HFF-Myc (cell line): ENCODE measurements around the gene TTC29.

Source experiments
- DNase-seq: peaks from one replicate; pipeline ENCODE4 v3.0.0-alpha.2; 2011; ENCODE audit warnings: low read depth; ENCODE audit errors: extremely low read depth
- H3K4me3 ChIP-seq: replicated peaks from 2 replicates; pipeline ENCODE4 v1.5.1; 2011; ENCODE audit warnings: low read depth, mild to moderate bottlenecking, control low read depth, low read length
- TF ChIP-seq, protein P1 (sequence below): IDR thresholded peaks from 2 replicates; pipeline ENCODE4 v1.5.1; 2012; ENCODE audit warnings: mild to moderate bottlenecking, low read depth, low read length, control low read depth; ENCODE audit errors: missing control alignments

The TTC29 gene, protein sequence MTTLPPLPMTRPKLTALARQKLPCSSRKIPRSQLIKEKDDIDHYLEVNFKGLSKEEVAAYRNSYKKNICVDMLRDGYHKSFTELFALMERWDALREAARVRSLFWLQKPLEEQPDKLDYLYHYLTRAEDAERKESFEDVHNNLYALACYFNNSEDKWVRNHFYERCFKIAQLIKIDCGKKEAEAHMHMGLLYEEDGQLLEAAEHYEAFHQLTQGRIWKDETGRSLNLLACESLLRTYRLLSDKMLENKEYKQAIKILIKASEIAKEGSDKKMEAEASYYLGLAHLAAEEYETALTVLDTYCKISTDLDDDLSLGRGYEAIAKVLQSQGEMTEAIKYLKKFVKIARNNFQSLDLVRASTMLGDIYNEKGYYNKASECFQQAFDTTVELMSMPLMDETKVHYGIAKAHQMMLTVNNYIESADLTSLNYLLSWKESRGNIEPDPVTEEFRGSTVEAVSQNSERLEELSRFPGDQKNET

DNA sequence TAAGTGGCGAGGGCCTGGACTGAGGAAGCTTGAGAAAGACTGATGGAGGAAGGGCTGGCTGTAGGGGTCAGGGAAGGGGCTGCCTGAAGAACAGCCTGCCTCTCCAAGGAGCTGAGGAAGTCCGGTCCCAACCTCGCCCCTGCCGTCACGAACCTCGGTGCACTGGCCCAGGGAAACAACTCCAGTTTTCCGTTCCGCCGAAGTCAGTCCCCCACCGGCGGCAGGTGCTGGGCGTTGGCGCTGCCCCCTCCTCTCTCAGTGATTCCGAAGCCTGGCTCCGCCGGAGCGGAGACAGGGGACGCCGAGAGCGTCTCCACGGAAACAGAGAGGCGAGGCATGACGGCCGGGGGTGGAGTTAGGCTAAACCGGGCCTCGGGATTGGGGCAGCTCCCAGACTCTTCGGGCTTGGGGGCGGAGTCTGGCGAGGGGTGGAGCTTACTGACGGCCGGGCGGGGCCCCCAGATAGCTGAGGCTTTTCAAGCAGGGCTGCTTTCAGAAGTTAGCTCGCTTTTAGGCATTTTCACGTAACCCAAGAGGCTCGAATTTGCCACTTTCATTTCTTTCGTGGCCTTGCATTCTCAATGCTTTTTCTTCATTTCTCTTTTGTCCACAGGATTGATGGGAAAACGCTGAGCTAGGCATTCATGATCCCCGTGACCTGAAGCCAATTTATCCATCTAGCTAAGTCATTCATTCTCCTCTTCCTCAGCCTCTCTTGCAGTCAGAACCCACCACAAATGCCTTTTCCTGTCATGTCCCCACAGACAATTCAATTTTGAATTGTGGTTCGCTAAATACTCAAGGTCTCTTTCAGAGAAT lies at the start of gene TTC29:
TSS of gene TTC29 (minus strand) at position 309 of the 819 bp plus-strand sequence. CDS start 5,969 bp downstream, outside the sequence.
- peak within 1 kb of the TSS; percentile 47 for H3K4me3 ChIP-seq
- TF ChIP-seq, protein P1, sequence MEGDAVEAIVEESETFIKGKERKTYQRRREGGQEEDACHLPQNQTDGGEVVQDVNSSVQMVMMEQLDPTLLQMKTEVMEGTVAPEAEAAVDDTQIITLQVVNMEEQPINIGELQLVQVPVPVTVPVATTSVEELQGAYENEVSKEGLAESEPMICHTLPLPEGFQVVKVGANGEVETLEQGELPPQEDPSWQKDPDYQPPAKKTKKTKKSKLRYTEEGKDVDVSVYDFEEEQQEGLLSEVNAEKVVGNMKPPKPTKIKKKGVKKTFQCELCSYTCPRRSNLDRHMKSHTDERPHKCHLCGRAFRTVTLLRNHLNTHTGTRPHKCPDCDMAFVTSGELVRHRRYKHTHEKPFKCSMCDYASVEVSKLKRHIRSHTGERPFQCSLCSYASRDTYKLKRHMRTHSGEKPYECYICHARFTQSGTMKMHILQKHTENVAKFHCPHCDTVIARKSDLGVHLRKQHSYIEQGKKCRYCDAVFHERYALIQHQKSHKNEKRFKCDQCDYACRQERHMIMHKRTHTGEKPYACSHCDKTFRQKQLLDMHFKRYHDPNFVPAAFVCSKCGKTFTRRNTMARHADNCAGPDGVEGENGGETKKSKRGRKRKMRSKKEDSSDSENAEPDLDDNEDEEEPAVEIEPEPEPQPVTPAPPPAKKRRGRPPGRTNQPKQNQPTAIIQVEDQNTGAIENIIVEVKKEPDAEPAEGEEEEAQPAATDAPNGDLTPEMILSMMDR: no peak
- DNase-seq: peak; percentile 45

DNA sequence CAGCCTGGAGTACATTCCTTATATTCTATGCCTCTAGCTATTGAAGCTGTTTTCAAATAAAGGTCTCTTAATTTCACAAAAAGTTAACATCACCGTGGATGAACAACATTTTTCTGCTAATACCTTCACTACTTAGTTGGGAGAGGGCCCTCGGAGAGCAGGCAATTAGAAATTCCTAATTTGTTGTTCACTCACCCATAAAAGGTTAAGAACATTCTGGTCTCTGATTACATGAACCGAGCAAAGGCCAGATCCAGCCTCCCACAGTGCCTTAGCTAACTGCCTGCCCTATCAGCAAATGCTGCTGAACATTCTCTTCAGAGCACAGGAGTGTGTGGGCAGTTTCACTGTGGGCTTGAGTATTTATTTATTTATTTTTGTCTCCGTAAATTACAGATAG lies 36.0 kb upstream of the TTC29 start:
- TF ChIP-seq, protein P1: no peak
- H3K4me3 ChIP-seq: no peak overlapping the region
- no peak for DNase-seq

DNA sequence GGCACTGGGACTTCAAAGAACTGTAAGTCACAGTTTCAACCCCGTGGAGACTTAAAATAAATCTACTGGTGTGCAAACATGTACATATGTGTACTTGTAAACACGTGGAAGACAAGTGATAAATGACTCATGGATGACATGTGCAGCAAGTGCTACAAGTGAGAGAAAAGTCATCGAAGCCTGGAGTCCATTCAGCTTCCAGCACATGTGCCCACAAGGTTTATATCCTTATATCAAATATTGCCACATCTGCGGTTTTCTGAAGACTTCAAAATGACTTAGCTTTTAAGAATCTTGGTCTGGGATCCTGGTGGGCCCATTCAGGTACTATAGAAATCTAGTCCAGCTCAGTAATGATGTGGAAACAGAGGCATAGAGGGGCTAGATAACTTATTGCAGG lies 33.0 kb upstream of the TTC29 start:
- no peak overlapping the region for H3K4me3 ChIP-seq
- DNase-seq: no peak
- TF ChIP-seq, protein P1: no peak

DNA sequence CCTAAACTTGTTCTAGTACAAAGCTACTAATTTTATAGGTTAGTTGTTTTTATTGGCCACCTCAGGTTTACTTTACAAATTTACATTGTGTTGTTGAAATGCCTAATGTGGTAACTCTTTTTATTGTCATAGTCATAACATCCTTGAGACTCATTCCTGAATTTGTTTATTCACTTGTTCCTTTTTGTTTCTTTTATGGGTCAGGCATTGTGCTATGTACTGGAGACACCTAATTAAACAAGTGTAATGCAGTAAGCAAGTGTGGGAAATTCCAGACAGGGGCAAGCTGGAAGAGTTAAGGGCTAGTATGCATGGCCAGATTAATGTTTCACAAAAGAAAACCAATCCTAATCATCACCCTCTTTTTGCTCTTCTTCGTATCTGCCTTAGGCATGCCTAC lies 30.5 kb upstream of the TTC29 start:
- DNase-seq: no peak
- no peak overlapping the region for H3K4me3 ChIP-seq
- TF ChIP-seq, protein P1: no peak

DNA sequence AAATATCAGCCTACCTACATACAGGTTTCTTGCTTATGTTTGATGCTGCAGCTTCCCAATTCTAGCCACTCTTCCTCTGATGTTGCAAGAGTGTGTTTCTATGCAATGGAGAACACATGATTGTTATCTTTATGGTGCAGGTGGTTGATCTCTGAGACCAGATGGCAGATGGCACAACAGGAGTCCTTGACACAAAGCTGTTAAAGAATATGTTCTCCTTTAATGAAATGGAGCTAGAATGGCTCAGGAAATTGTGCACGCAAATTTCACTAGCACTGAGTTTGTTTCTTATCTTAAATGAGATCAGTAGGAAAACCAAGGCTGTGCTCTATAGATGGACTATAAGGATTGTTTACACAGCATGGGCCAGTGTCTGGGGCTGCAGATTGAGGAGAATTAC lies 29.9 kb upstream of the TTC29 start:
- no peak for DNase-seq
- TF ChIP-seq, protein P1: no peak

DNA sequence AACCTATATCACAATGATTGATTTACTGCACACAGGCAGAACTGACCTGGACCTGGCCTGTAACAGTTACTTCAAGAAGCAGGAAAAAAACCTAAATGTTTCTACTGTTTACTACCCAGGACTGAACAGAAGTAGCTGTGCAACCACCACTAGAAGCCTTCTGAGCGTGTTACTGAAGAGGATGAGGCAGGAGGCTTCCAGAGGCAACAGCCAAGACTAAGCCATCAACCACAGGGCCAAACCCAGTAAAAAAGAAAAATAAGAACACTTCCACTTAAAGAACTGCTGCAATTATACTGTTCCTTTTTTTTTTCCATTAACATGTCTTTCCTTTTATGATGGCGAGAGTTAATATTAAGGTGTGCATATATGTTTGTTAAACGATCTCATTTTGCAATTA lies 29.4 kb upstream of the TTC29 start:
- TF ChIP-seq, protein P1: no peak
- no peak for DNase-seq
- H3K4me3 ChIP-seq: no peak overlapping the region

More for the DNA sequence above, 29.9 kb upstream of the TTC29 start:
- no peak overlapping the region for H3K4me3 ChIP-seq
